Brain microvascular endothelial cell (primary cell): ENCODE results near the gene MOB1A.

Source experiments
- DNase-seq: peaks from one replicate; pipeline ENCODE4 v3.0.0-alpha.2; 2020
- H3K27ac ChIP-seq: fragments of 250-450 bp; sonication (Bioruptor Pico); 2 replicates; pipeline ENCODE4 v1.5.1; 2020; ENCODE audit warnings: mild to moderate bottlenecking, moderate library complexity
- H3K27me3 ChIP-seq: fragments of 250-450 bp; sonication (Bioruptor Pico); replicated peaks from 2 replicates; pipeline ENCODE4 v1.5.1; 2020; ENCODE audit warnings: mild to moderate bottlenecking
- H3K36me3 ChIP-seq: fragments of 250-450 bp; sonication (Bioruptor Pico); replicated peaks from 2 replicates; pipeline ENCODE4 v1.5.1; 2020; ENCODE audit warnings: mild to moderate bottlenecking
- H3K4me3 ChIP-seq: 2 replicates; pipeline ENCODE4 v1.5.1; 2011; ENCODE audit warnings: low read depth, mild to moderate bottlenecking, control low read depth, low read length, moderate library complexity
- in situ Hi-C: cut with HindIII; loops from 2 replicates; pipeline ENCODE4 v1.10.0; 2017; ENCODE audit warnings: low sequenced_read_pairs, low pct_ligation_motif_present
- TF ChIP-seq, protein P1 (sequence below): IDR thresholded peaks from 2 replicates; pipeline ENCODE4 v1.5.1; 2011; ENCODE audit warnings: low read depth, mild to moderate bottlenecking, moderate library complexity, low read length, control low read depth, inconsistent platforms; ENCODE audit errors: missing control alignments

MOB1A gene

DNA sequence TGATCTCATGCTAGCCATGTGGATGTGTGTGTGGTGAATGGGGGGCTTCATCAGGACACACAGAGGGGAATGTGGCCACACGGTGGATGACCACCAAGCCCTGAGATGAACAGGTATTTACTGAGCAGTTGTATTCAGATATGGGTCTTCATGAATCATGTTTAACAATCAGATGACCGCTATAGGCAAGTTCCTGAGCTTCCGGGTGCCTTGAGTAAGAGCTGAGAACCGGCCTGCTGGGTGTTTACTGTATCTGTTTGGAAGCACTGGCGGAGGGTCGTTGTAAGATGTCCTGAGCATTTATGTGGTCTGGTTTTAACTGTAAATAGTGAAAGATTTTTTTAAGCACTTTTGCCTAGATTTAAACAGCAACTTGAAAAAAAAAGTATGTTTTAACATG lies 74.9 kb downstream of the MOB1A start:
- Histone ChIP-seq H3K27ac (no peak overlapping the region), H3K27me3 (no peaks in the 10 kb centered on the region), H3K36me3 (peaks cover 7% of the 10 kb centered on the region), H3K4me3 (no peak overlapping the region)
- in situ Hi-C loops = no loop called here
- no peak for DNase-seq
- TF ChIP-seq, protein P1, sequence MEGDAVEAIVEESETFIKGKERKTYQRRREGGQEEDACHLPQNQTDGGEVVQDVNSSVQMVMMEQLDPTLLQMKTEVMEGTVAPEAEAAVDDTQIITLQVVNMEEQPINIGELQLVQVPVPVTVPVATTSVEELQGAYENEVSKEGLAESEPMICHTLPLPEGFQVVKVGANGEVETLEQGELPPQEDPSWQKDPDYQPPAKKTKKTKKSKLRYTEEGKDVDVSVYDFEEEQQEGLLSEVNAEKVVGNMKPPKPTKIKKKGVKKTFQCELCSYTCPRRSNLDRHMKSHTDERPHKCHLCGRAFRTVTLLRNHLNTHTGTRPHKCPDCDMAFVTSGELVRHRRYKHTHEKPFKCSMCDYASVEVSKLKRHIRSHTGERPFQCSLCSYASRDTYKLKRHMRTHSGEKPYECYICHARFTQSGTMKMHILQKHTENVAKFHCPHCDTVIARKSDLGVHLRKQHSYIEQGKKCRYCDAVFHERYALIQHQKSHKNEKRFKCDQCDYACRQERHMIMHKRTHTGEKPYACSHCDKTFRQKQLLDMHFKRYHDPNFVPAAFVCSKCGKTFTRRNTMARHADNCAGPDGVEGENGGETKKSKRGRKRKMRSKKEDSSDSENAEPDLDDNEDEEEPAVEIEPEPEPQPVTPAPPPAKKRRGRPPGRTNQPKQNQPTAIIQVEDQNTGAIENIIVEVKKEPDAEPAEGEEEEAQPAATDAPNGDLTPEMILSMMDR = no peak
